Activated CD8-positive, alpha-beta T cell treated with anti-CD3 and anti-CD28 coated beads for 36 hours (primary cell): ENCODE data around the gene RHEX. TPM values are rescaled to one million over a fixed set of nuclear protein-coding genes. Genes with fewer than 3 reads are reported as not detected.

ENCODE experiments used
- ATAC-seq: fragments of 200-7000 bp; cut with Tn5 transposase; one replicate; pipeline ENCODE4 v1.10.0; 2021; ENCODE audit warnings: mild to moderate bottlenecking, moderate library complexity
- CTCF ChIA-PET: fragments of 350-600 bp; sonication (Branson Sonifier 250); formaldehyde crosslinking; loops from one replicate; lab custom pipeline; 2021; ENCODE audit warnings: antibody characterized with exemption; lab: Charles Lee
- POLR2A ChIA-PET: fragments of 350-600 bp; sonication (Branson Sonifier 250); formaldehyde crosslinking; loops from one replicate; lab custom pipeline; 2021; ENCODE audit warnings: antibody characterized with exemption; lab: Charles Lee
- DNase-seq: peaks from one replicate; pipeline ENCODE4 v3.0.0-alpha.2; 2020
- H3K27ac Mint-ChIP-seq: one replicate; pipeline ENCODE4 v1.8.0; 2021; ENCODE audit warnings: mild to moderate bottlenecking, mixed read lengths
- H3K27me3 Mint-ChIP-seq: one replicate; pipeline ENCODE4 v1.8.0; 2021; ENCODE audit warnings: mixed read lengths
- H3K36me3 Mint-ChIP-seq: one replicate; pipeline ENCODE4 v1.8.0; 2021; ENCODE audit warnings: low read depth, mixed read lengths
- H3K4me1 Mint-ChIP-seq: one replicate; pipeline ENCODE4 v1.8.0; 2021; ENCODE audit warnings: low read depth, mixed read lengths
- H3K4me3 Mint-ChIP-seq: one replicate; pipeline ENCODE4 v1.8.0; 2021; ENCODE audit warnings: mild to moderate bottlenecking, moderate library complexity, mixed read lengths
- H3K9me3 Mint-ChIP-seq: one replicate; pipeline ENCODE4 v1.8.0; 2021; ENCODE audit warnings: mixed read lengths
- CTCF ChIP-seq: fragments of 200-600 bp; IDR thresholded peaks from one replicate; pipeline ENCODE4 v1.8.0; 2022; ENCODE audit warnings: antibody characterized with exemption, mild to moderate bottlenecking
- intact Hi-C: fragments of 100-400 bp; cut with micrococcal nuclease; formaldehyde crosslinking; loops from one replicate; pipeline ENCODE4 v1.10.0; 2022
- total RNA-seq, 2 experiments: library from RNA; stranded (reverse); gene quantifications; one replicate each; pipeline ENCODE4 v1.2.3, GENCODE V29; 2021

The RHEX gene
- total RNA-seq, 2 experiments from 2014 or later = not detected

DNA sequence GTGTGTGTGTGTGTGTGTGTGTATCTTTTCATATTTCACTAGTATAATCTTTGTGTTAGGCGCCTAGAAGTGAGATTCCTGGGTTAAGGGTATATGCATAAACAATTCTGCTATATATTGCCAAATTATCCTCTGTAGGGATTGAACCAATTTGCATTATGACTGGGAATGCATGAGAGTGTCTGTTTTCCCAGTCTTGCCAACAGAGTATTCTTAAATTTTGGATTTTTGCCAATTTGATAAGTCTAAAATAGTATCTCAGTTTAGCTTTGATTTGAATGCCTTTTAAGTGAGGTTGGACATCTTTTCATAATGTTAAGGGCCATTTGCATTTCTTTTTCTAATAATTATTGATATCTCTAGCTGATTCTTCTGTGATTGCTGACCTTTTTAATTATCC lies 72.4 kb downstream of the RHEX start:
- intact Hi-C loops = no loop called here
- Mint-ChIP-seq H3K4me1 (no peaks in the 10 kb centered on the region), H3K27me3 (peaks cover 37% of the 10 kb centered on the region), H3K4me3 (no peak overlapping the region), H3K27ac (no peak overlapping the region), H3K9me3 (peaks cover 12% of the 10 kb centered on the region), H3K36me3 (peaks cover 2% of the 10 kb centered on the region)
- TF ChIP-seq CTCF = no peak
- ATAC-seq (no peak), DNase-seq (no peak)
- ChIA-PET POLR2A (no interaction called here), CTCF (interaction anchor here (1.0 to 2.4 kb wide), 4 partner anchors 19 to 510 kb away, joined by 3 to 5 read pairs (median 4); no protein-coding TSS in a partner anchor)

DNA sequence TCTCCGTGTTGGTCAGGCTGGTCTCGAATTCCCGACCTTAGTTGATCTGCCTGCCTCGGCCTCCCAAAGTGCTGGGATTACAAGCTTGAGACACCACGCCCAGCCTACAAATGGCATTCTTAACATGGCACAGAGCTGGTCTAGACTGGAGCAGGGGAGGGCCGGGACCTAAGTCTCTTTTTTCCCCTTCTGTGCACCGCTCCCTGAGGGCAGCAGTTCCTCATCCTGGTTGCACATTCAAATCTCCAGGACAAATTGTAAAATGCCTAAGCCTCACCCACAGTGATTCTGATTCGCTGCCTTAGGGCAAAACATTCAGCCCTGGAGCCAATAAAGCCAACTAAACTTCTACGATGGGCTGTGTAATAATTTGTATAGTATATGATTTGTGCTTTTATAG lies 74.4 kb downstream of the RHEX start:
- Mint-ChIP-seq H3K4me1 (no peaks in the 10 kb centered on the region), H3K27ac (no peak overlapping the region)
- CTCF ChIA-PET = no interaction called here

GRCh38 chr1:206128196-206128595 lies 75.2 kb downstream of the RHEX start:
- TF ChIP-seq CTCF = no peak
- Mint-ChIP-seq H3K27ac (no peak overlapping the region), H3K9me3 (no peaks in the 10 kb centered on the region), H3K36me3 (no peaks in the 10 kb centered on the region), H3K27me3 (peaks cover 23% of the 10 kb centered on the region), H3K4me3 (no peak overlapping the region), H3K4me1 (no peaks in the 10 kb centered on the region)
- intact Hi-C loops = no loop called here
- ATAC-seq (no peak), DNase-seq (no peak)
- ChIA-PET POLR2A (no interaction called here), CTCF (interaction anchor here (0.9 to 1.3 kb wide), 2 partner anchors 12 to 98 kb away, joined by 3 to 4 read pairs; no protein-coding TSS in a partner anchor)

More for the DNA sequence above, 74.4 kb downstream of the RHEX start:
- DNase-seq (no peak), ATAC-seq (no peak)
- H3K9me3 Mint-ChIP-seq = peaks cover 3% of the 10 kb centered on the region
- no peak for TF ChIP-seq CTCF
- intact Hi-C loops = no loop called here
- peaks cover 26% of the 10 kb centered on the region for H3K27me3 Mint-ChIP-seq
- POLR2A ChIA-PET = no interaction called here
- no peak overlapping the region for H3K4me3 Mint-ChIP-seq
- peaks cover 2% of the 10 kb centered on the region for H3K36me3 Mint-ChIP-seq

DNA sequence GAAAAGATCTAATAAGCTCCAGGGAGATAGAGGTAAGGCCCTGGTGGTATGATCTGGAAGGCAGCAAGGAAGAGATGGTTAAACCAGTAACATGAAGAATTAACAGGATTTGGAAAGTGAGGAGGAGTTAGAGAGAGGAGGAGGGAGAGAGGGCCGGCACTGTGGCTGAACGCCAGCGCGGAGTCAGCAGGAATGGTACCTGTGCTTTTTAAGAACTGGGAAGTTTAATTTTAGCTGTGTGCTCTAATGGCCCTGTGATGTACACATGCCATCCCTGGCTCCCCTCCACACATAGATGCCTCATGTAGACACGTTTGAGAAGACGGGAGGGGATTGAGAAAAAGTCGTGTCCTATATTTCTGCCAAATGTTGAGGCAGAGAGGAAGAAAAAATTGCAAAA lies 78.1 kb downstream of the RHEX start:
- POLR2A ChIA-PET = no interaction called here
- ATAC-seq = no peak
- intact Hi-C loops = no loop called here
- no peak for TF ChIP-seq CTCF
- Mint-ChIP-seq H3K36me3 (no peaks in the 10 kb centered on the region), H3K4me3 (no peak overlapping the region), H3K9me3 (no peaks in the 10 kb centered on the region), H3K4me1 (no peaks in the 10 kb centered on the region), H3K27me3 (peaks cover 8% of the 10 kb centered on the region), H3K27ac (no peak overlapping the region)
- CTCF ChIA-PET = interaction anchor here (0.9 to 2.6 kb wide), 3 partner anchors 25 to 213 kb away, joined by 3 to 7 read pairs (median 3); no protein-coding TSS in a partner anchor
- DNase-seq = no peak

GRCh38 chr1:206133751-206134415 lies 80.9 kb downstream of the RHEX start:
- no peak overlapping the region for H3K4me3 Mint-ChIP-seq
- no peak for TF ChIP-seq CTCF
- H3K9me3 Mint-ChIP-seq = no peaks in the 10 kb centered on the region
- CTCF ChIA-PET = interaction anchor here (1.2 kb wide), 1 partner anchor 8 kb away, joined by 3 read pairs; no protein-coding TSS in a partner anchor
- no peak for DNase-seq
- POLR2A ChIA-PET = no interaction called here
- intact Hi-C loops = no loop called here
- no peaks in the 10 kb centered on the region for H3K36me3 Mint-ChIP-seq
- ATAC-seq = no peak
- H3K4me1 Mint-ChIP-seq = no peaks in the 10 kb centered on the region
- peaks cover 3% of the 10 kb centered on the region for H3K27me3 Mint-ChIP-seq
- H3K27ac Mint-ChIP-seq = no peak overlapping the region
